Ishikawa (cell line): ENCODE measurements around the gene RAET1G.
A peak's percentile ranks its signal among the peaks of the same experiment; 100 is the strongest.

Experiments
- CEBPB ChIP-seq: IDR thresholded peaks from 2 replicates; pipeline ENCODE4 v1.6.1; 2012
- CREB1 ChIP-seq: IDR thresholded peaks from 2 replicates; pipeline ENCODE4 v1.6.1; 2012; ENCODE audit warnings: low read depth
- EGR1 ChIP-seq: IDR thresholded peaks from 2 replicates; pipeline ENCODE4 v1.6.1; 2012
- EP300 ChIP-seq: IDR thresholded peaks from 2 replicates; pipeline ENCODE4 v1.6.1; 2012; ENCODE audit warnings: borderline replicate concordance
- FOXM1 ChIP-seq: IDR thresholded peaks from 2 replicates; pipeline ENCODE4 v1.6.1; 2012; ENCODE audit warnings: low read depth, borderline replicate concordance
- MAX ChIP-seq: IDR thresholded peaks from 2 replicates; pipeline ENCODE4 v1.6.1; 2012
- NFIC ChIP-seq: IDR thresholded peaks from 2 replicates; pipeline ENCODE4 v1.6.1; 2012
- RAD21 ChIP-seq: IDR thresholded peaks from 2 replicates; pipeline ENCODE4 v1.6.1; 2012; ENCODE audit warnings: low read depth
- REST ChIP-seq: IDR thresholded peaks from 2 replicates; pipeline ENCODE4 v1.6.1; 2012; ENCODE audit warnings: low read depth, mild to moderate bottlenecking
- TAF1 ChIP-seq: IDR thresholded peaks from 2 replicates; pipeline ENCODE4 v1.6.1; 2012; ENCODE audit warnings: low read depth, mild to moderate bottlenecking
- TCF12 ChIP-seq: IDR thresholded peaks from 2 replicates; pipeline ENCODE4 v1.6.1; 2012; ENCODE audit warnings: low read depth
- TEAD4 ChIP-seq: IDR thresholded peaks from 2 replicates; pipeline ENCODE4 v1.6.1; 2012
- USF1 ChIP-seq: IDR thresholded peaks from 2 replicates; pipeline ENCODE4 v1.6.1; 2012
- YY1 ChIP-seq: IDR thresholded peaks from 2 replicates; pipeline ENCODE4 v1.6.1; 2012; ENCODE audit warnings: low read depth
- ZBTB7A ChIP-seq: IDR thresholded peaks from 2 replicates; pipeline ENCODE4 v1.6.1; 2012; ENCODE audit warnings: low read depth

RAET1G gene

GRCh38 chr6:149964308-149965193 lies 41.6 kb upstream of the RAET1G start:
- no peak for TF ChIP-seq TCF12
- no peak for TF ChIP-seq EGR1
- no peak for TF ChIP-seq TAF1
- TF ChIP-seq CEBPB = no peak
- TF ChIP-seq EP300 = no peak
- no peak for TF ChIP-seq RAD21
- TF ChIP-seq TEAD4 = no peak
- no peak for TF ChIP-seq ZBTB7A

- TF ChIP-seq YY1 = no peak
- TF ChIP-seq TCF12 = peak; percentile 27; the same call in 1 of the 2 replicates
- TF ChIP-seq USF1 = peak; percentile 61
- peak; percentile 62; the same call in 1 of the 2 replicates for TF ChIP-seq EGR1
- no peak for TF ChIP-seq RAD21
- peak; percentile 80 for TF ChIP-seq CEBPB
- TF ChIP-seq TAF1 = peak; percentile 50; the same call in 1 of the 2 replicates
- no peak for TF ChIP-seq NFIC
- no peak for TF ChIP-seq ZBTB7A
- no peak for TF ChIP-seq TEAD4
- TF ChIP-seq MAX = peak; percentile 88
- no peak for TF ChIP-seq REST
- TF ChIP-seq FOXM1 = no peak
- no peak for TF ChIP-seq EP300
- peak; percentile 50; the same call in 1 of the 2 replicates for TF ChIP-seq CREB1
These were observed 40.8 kb upstream of the RAET1G start, which contains the start of gene ULBP1 for GRCh38 chr6:149963462-149964307. Gene ULBP1, plus strand, starts transcription at chr6:149963943. Its CDS starts 107 bp downstream, at chr6:149964050.

GRCh38 chr6:149963212-149963461 lies 40.2 kb upstream of the RAET1G start:
- TF ChIP-seq MAX (no peak), EGR1 (no peak), YY1 (no peak), USF1 (no peak), CEBPB (no peak), TAF1 (no peak), REST (no peak), RAD21 (no peak), ZBTB7A (no peak)

- TF ChIP-seq TAF1 (no peak), TCF12 (no peak), ZBTB7A (no peak), TEAD4 (no peak), CEBPB (no peak), RAD21 (no peak), MAX (no peak), REST (no peak), CREB1 (no peak), USF1 (no peak), EP300 (no peak), NFIC (no peak), EGR1 (no peak), FOXM1 (no peak), YY1 (no peak)
These were observed 39.7 kb upstream of the RAET1G start for GRCh38 chr6:149962461-149963211.
